ENCODE data around the gene TCF7L2. TPM values are rescaled to one million over a fixed set of nuclear protein-coding genes. Genes with fewer than 3 reads are reported as not detected.

The TCF7L2 gene
- total RNA-seq, 2 experiments from 2014 or later, result 0.26 to 0.42 TPM

DNA sequence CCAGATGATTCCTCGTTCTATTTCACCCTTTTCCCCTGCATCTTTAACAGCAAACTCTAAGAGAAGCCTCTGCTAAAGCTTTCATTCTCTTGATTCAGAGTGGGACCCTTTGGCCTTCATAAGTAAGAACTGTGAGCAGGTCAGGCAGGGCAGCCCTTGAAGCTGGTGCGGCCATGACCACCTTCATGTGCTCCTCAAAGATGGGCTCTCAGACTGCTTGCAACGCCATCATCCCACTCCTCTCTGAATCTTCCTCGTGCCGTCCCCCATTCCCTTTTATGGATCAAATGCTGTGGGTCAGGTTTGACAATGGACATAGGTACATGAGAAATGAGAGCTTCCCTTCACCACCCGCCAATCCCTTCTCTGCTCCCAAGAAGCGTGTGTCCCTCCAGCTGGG is 207.4 kb downstream of the TCF7L2 start:
- H3K4me3 Mint-ChIP-seq, result no peak overlapping the region
- DNase-seq (no peak), ATAC-seq (no peak)
- ChIA-PET POLR2A (no interaction called here), CTCF (no interaction called here)
- no peaks in the 10 kb centered on the region for H3K27me3 Mint-ChIP-seq (ENCODE audit: low read depth)
- H3K4me1 Mint-ChIP-seq (ENCODE audit: low read depth), result no peaks in the 10 kb centered on the region
- H3K36me3 Mint-ChIP-seq (ENCODE audit: low read depth), result no peaks in the 10 kb centered on the region
- H3K27ac Mint-ChIP-seq, result no peak overlapping the region
- no peaks in the 10 kb centered on the region for H3K9me3 Mint-ChIP-seq (ENCODE audit: insufficient read depth)

DNA sequence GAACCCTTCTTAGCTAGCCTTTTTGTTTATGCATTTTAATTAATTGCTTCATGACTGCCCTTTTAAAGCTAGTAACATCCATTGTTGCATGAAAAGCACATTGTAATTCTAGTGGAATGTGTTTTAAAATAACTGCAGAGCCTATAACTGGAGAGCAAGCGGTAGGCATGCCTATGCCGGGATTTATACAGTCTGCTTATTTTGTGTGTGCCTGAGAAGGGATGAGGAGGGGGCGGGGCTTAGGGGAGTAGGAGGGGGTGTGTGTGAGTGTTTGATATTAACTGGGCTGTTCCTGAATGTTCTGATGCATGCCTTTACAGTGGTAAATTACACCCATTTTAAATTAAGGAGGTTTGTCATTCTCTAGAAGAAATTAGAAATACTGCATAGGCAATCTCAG is 208.1 kb downstream of the TCF7L2 start:
- H3K4me3 Mint-ChIP-seq, result no peak overlapping the region
- no peak overlapping the region for H3K27ac Mint-ChIP-seq

DNA sequence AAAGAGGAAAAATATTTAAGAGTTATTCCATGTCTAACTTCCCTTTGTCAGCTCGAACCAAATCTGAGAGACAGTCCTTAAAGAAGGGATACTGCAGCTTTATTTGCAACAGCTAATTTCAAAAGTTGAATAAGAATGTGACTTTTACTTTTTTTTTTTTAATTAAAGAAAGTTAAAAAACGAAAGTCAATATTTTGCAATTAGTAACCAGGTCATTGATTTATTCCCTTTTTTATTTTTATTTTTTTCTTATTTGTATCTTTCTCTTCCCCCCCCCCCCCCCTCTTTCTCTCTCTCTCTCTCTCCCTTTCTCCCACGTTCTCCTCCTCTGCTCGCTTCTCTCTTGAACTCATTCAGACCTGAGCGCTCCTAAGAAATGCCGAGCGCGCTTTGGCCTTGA is 209.5 kb downstream of the TCF7L2 start:
- no peaks in the 10 kb centered on the region for H3K27me3 Mint-ChIP-seq (ENCODE audit: low read depth)
- CTCF ChIA-PET, result no interaction called here

More for the DNA sequence above, 208.1 kb downstream of the TCF7L2 start:
- CTCF ChIA-PET, result no interaction called here
- Mint-ChIP-seq H3K4me1 (ENCODE audit: low read depth) (no peaks in the 10 kb centered on the region), H3K36me3 (ENCODE audit: low read depth) (no peaks in the 10 kb centered on the region), H3K27me3 (ENCODE audit: low read depth) (no peaks in the 10 kb centered on the region), H3K9me3 (ENCODE audit: insufficient read depth) (no peaks in the 10 kb centered on the region)
- no peak for DNase-seq
- POLR2A ChIA-PET, result no interaction called here
- no peak for ATAC-seq

DNA sequence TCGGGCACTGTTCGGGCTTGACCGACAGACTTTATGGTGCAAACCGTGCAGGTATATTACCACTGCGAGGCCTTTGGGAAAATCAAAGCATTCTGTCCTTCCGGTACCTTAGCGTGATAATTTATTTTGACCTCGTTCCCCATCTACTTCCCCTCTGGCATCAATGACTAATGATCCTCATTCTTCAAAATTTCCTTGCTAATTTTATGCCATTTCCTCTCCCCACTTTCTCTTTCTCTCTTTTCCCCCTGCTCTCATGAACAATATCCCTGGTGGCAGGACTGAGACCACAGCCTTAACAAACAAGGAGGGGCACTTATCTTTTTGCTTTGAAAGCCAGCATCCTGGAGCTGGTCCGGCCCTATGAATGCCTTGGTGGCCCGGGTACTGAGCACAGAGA is 210.6 kb downstream of the TCF7L2 start:
- ChIA-PET POLR2A (no interaction called here), CTCF (no interaction called here)
- no peak for ATAC-seq
- H3K4me3 Mint-ChIP-seq, result no peak overlapping the region
- H3K9me3 Mint-ChIP-seq (ENCODE audit: insufficient read depth), result no peaks in the 10 kb centered on the region
- no peak overlapping the region for H3K27ac Mint-ChIP-seq
- H3K36me3 Mint-ChIP-seq (ENCODE audit: low read depth), result no peaks in the 10 kb centered on the region
- no peak for DNase-seq
- H3K4me1 Mint-ChIP-seq (ENCODE audit: low read depth), result no peaks in the 10 kb centered on the region
- H3K27me3 Mint-ChIP-seq (ENCODE audit: low read depth), result no peaks in the 10 kb centered on the region

More for the DNA sequence above, 209.5 kb downstream of the TCF7L2 start:
- ATAC-seq (no peak), DNase-seq (no peak)
- POLR2A ChIA-PET, result no interaction called here
- Mint-ChIP-seq H3K36me3 (ENCODE audit: low read depth) (no peaks in the 10 kb centered on the region), H3K4me1 (ENCODE audit: low read depth) (no peaks in the 10 kb centered on the region), H3K4me3 (no peak overlapping the region), H3K9me3 (ENCODE audit: insufficient read depth) (no peaks in the 10 kb centered on the region), H3K27ac (no peak overlapping the region)

DNA sequence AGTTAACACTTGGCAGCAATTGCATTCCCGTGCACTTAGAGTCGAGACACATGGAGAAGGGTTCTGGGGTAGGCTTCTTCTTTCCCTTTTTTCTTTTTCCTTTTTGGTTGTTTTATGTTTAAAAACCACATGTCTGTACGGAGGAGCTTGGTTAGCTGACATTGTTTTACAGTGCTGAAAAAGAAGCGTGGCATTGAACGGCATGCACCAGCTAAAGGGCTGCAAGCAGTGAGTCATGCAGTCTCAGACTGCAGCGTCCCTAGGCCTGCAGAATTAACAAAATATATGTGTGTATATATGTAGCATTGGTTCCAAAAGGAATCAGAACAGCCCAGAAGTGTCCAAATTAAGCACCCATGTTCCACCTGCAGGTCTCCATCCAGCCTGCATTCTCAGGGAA is 211.0 kb downstream of the TCF7L2 start:
- Mint-ChIP-seq H3K4me3 (no peak overlapping the region), H3K9me3 (ENCODE audit: insufficient read depth) (no peaks in the 10 kb centered on the region), H3K4me1 (ENCODE audit: low read depth) (no peaks in the 10 kb centered on the region), H3K27me3 (ENCODE audit: low read depth) (no peaks in the 10 kb centered on the region), H3K27ac (no peak overlapping the region), H3K36me3 (ENCODE audit: low read depth) (no peaks in the 10 kb centered on the region)
- DNase-seq (no peak), ATAC-seq (no peak)
- ChIA-PET POLR2A (no interaction called here), CTCF (no interaction called here)

DNA sequence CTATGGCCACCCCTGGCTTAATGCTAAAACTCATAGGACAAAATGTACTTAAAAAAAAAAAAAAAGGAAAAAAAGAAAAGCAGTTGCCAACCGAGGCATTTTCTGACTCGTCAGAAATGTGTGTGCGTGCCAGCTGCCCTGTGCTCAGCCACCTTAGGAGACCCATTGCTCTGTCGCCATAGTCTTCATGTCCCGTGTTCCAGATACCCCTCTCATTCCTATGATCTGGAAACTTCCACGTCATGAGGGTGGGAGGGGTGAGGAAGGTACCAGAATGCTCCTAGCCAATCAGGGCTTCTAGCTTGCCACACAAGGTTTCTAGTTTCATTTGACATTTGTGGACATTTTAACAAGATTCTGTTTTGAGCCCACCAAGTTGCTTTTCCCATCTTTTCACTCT is 212.9 kb downstream of the TCF7L2 start:
- Mint-ChIP-seq H3K4me3 (no peak overlapping the region), H3K9me3 (ENCODE audit: insufficient read depth) (no peaks in the 10 kb centered on the region), H3K36me3 (ENCODE audit: low read depth) (no peaks in the 10 kb centered on the region), H3K27ac (no peak overlapping the region), H3K4me1 (ENCODE audit: low read depth) (no peaks in the 10 kb centered on the region), H3K27me3 (ENCODE audit: low read depth) (no peaks in the 10 kb centered on the region)
- ATAC-seq (no peak), DNase-seq (no peak)
- ChIA-PET CTCF (no interaction called here), POLR2A (no interaction called here)

DNA sequence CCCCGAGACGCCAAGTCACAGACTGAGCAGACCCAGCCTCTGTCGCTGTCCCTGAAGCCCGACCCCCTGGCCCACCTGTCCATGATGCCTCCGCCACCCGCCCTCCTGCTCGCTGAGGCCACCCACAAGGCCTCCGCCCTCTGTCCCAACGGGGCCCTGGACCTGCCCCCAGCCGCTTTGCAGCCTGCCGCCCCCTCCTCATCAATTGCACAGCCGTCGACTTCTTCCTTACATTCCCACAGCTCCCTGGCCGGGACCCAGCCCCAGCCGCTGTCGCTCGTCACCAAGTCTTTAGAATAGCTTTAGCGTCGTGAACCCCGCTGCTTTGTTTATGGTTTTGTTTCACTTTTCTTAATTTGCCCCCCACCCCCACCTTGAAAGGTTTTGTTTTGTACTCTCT is 215.6 kb downstream of the TCF7L2 start:
- Mint-ChIP-seq H3K4me1 (ENCODE audit: low read depth) (peaks cover 9% of the 10 kb centered on the region), H3K27ac (no peak overlapping the region), H3K36me3 (ENCODE audit: low read depth) (no peaks in the 10 kb centered on the region), H3K27me3 (ENCODE audit: low read depth) (peaks cover 4% of the 10 kb centered on the region), H3K9me3 (ENCODE audit: insufficient read depth) (no peaks in the 10 kb centered on the region), H3K4me3 (no peak overlapping the region)
- ChIA-PET POLR2A (no interaction called here), CTCF (no interaction called here)
- DNase-seq (no peak), ATAC-seq (no peak)

DNA sequence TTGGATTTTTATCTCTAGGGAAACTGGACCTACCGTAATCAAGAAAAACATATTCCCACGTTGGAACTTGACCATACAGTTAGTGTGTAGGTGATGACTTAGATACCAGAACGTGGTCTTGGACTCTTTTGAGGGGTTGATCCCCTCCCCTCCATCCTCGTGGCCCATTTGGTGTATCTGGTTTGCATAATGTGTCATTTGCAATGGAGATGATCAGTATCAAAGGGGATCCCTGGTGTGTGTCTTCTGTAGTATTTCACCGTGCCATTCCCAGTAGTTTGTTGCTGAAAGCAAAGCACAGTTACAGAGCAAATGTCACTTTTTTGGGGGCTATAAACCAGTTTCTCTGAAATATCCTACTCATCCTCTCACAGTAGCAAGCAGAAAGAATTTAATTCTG is 217.7 kb downstream of the TCF7L2 start:
- H3K4me1 Mint-ChIP-seq (ENCODE audit: low read depth), result peaks cover 9% of the 10 kb centered on the region
- CTCF ChIA-PET, result no interaction called here

DNA sequence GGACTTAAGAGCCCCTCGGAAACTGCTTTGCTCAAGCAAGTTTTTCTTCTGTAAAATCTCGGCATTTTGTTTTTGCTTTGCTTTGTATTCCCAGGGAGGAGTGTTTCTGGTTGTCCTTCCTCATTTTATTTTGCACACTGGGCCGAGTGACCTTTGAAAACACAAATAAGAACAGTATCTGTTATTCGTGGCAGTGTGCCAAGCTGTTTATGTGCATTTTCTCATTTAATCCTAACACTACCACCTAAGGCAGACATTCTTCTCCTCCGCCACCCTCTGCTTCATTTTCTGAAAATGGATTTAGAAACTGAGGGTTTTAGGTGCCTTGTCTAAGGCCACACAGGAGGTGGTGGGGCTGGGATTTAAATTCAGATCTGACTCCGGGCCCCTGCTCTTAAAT is 218.5 kb downstream of the TCF7L2 start:
- H3K4me1 Mint-ChIP-seq (ENCODE audit: low read depth), result peaks cover 9% of the 10 kb centered on the region
- ChIA-PET POLR2A (no interaction called here), CTCF (no interaction called here)
- ATAC-seq, result no peak
- no peaks in the 10 kb centered on the region for H3K36me3 Mint-ChIP-seq (ENCODE audit: low read depth)
- H3K27ac Mint-ChIP-seq, result no peak overlapping the region
- no peaks in the 10 kb centered on the region for H3K9me3 Mint-ChIP-seq (ENCODE audit: insufficient read depth)
- no peak for DNase-seq
- peaks cover 4% of the 10 kb centered on the region for H3K27me3 Mint-ChIP-seq (ENCODE audit: low read depth)
- no peak overlapping the region for H3K4me3 Mint-ChIP-seq

More for the DNA sequence above, 217.7 kb downstream of the TCF7L2 start:
- H3K27ac Mint-ChIP-seq, result no peak overlapping the region
- no peak for ATAC-seq
- no peaks in the 10 kb centered on the region for H3K9me3 Mint-ChIP-seq (ENCODE audit: insufficient read depth)
- POLR2A ChIA-PET, result no interaction called here
- H3K4me3 Mint-ChIP-seq, result no peak overlapping the region
- peaks cover 4% of the 10 kb centered on the region for H3K27me3 Mint-ChIP-seq (ENCODE audit: low read depth)
- DNase-seq, result no peak
- H3K36me3 Mint-ChIP-seq (ENCODE audit: low read depth), result no peaks in the 10 kb centered on the region

DNA sequence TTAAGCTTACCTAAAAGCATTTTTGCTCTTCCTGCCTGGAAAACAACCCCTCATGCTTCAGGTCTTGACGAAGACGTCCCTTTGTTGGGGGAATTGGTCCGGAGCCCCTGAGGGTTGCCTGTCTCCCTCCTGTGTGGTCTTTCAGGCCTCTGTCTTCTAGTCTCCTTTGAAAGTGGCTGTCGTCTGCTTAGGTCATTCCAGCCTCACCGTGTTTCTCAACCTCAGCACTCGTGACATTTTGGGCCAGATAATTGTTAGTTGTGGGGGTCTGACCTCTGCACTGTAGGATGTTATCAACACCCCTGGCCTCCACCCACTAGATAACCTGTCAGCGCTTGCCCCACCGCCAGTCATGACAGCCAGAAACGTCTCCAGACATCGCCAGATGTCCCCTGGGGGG is 219.1 kb downstream of the TCF7L2 start:
- Mint-ChIP-seq H3K27ac (no peak overlapping the region), H3K4me1 (ENCODE audit: low read depth) (peaks cover 9% of the 10 kb centered on the region), H3K9me3 (ENCODE audit: insufficient read depth) (no peaks in the 10 kb centered on the region), H3K27me3 (ENCODE audit: low read depth) (peaks cover 4% of the 10 kb centered on the region), H3K4me3 (no peak overlapping the region), H3K36me3 (ENCODE audit: low read depth) (no peaks in the 10 kb centered on the region)
- ChIA-PET POLR2A (no interaction called here), CTCF (no interaction called here)
- ATAC-seq (no peak), DNase-seq (no peak)

DNA sequence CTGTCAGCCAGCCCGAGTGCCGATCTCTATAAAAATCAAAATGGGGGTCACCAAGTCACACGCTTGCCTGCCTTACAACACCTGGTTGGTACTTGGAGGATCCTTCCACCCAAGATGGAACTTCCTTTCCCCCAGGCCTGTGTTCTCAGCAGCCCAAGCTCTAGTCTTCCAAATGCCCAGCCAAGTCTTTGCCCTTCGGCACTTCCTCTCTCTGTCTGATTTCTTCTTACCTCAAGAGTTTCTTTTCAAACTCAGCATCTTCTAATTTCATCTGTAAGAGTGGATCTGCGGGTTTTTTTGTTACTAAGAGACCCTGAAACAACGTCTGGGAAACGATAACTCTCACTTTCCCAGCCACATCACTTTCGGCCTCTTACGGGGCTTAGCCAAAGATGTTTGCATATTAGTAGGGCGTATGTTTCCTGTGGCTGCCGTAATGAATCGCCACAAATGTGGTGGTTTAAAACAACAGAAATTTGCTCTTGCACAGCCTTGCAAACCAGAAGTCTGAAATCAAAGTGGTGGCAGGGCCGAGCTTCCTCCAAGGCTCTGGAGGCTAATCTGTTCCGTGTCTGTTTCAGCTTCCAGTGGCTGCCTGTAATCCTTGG is 219.9 kb downstream of the TCF7L2 start:
- no peak overlapping the region for H3K27ac Mint-ChIP-seq
- H3K4me3 Mint-ChIP-seq, result no peak overlapping the region
- peaks cover 4% of the 10 kb centered on the region for H3K27me3 Mint-ChIP-seq (ENCODE audit: low read depth)
- H3K4me1 Mint-ChIP-seq (ENCODE audit: low read depth), result peaks cover 9% of the 10 kb centered on the region
- DNase-seq (no peak), ATAC-seq (no peak)
- ChIA-PET CTCF (no interaction called here), POLR2A (no interaction called here)
- H3K36me3 Mint-ChIP-seq (ENCODE audit: low read depth), result no peaks in the 10 kb centered on the region
- no peaks in the 10 kb centered on the region for H3K9me3 Mint-ChIP-seq (ENCODE audit: insufficient read depth)

DNA sequence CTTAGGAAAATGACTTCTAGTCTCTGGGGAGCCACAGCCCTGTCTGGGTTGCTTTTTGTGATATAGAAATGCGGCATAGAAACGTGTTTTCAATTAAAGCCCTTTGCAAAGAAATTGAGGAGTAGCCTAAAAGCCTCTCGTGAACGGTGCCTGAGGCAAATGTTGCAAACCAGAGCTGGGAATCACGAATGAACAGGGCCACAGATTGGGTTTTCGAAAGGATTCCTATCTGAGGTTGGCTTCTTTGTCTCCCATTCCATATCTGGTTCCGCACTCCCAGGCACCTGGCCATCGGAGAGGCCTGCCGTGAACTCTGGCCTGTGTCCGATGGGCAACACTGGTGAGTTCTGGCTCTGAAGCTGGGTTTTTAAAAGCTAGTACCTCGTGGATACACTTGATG is 221.6 kb downstream of the TCF7L2 start:
- ATAC-seq, result no peak
- Mint-ChIP-seq H3K4me1 (ENCODE audit: low read depth) (peaks cover 9% of the 10 kb centered on the region), H3K36me3 (ENCODE audit: low read depth) (no peaks in the 10 kb centered on the region), H3K27me3 (ENCODE audit: low read depth) (peaks cover 4% of the 10 kb centered on the region), H3K27ac (no peak overlapping the region), H3K4me3 (no peak overlapping the region), H3K9me3 (ENCODE audit: insufficient read depth) (no peaks in the 10 kb centered on the region)
- no peak for DNase-seq
- ChIA-PET POLR2A (no interaction called here), CTCF (no interaction called here)

DNA sequence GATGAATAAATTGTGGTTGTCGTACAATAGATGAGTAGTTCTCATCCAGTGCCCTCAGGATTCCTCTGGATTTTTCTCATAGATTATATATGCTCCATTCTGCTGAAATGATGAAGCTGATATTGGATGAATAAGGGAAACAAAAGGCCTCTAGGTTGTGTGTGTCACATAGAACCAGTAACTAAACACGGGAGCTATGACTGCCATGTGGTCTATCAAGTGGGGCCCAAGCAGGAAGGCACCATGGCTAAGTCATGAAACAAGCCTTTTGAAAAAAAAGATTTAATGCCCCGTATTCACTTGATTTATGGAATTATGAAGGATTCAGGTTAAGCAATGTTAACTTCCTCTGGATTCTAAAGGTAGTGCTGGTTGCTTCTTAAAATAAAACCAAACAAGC is 225.1 kb downstream of the TCF7L2 start:
- ChIA-PET POLR2A (no interaction called here), CTCF (no interaction called here)
- Mint-ChIP-seq H3K36me3 (ENCODE audit: low read depth) (no peaks in the 10 kb centered on the region), H3K27ac (no peak overlapping the region), H3K4me3 (no peak overlapping the region), H3K4me1 (ENCODE audit: low read depth) (peaks cover 3% of the 10 kb centered on the region), H3K27me3 (ENCODE audit: low read depth) (no peaks in the 10 kb centered on the region), H3K9me3 (ENCODE audit: insufficient read depth) (no peaks in the 10 kb centered on the region)
- ATAC-seq (no peak), DNase-seq (no peak)

Measured in activated CD8-positive, alpha-beta T cell treated with anti-CD3 and anti-CD28 coated beads, Interleukin-2, amount 10 ng/mL, durations not matched to agents 7 days and 5 days (primary cell).